Ishikawa (cell line): Measurements from ENCODE around the gene BTBD9.

Source experiments
- CEBPB ChIP-seq: IDR thresholded peaks from 2 replicates; pipeline ENCODE4 v1.6.1; 2012
- CREB1 ChIP-seq: IDR thresholded peaks from 2 replicates; pipeline ENCODE4 v1.6.1; 2012; ENCODE audit warnings: low read depth
- EGR1 ChIP-seq: IDR thresholded peaks from 2 replicates; pipeline ENCODE4 v1.6.1; 2012
- EP300 ChIP-seq: IDR thresholded peaks from 2 replicates; pipeline ENCODE4 v1.6.1; 2012; ENCODE audit warnings: borderline replicate concordance
- FOXM1 ChIP-seq: IDR thresholded peaks from 2 replicates; pipeline ENCODE4 v1.6.1; 2012; ENCODE audit warnings: low read depth, borderline replicate concordance
- MAX ChIP-seq: IDR thresholded peaks from 2 replicates; pipeline ENCODE4 v1.6.1; 2012
- NFIC ChIP-seq: IDR thresholded peaks from 2 replicates; pipeline ENCODE4 v1.6.1; 2012
- RAD21 ChIP-seq: IDR thresholded peaks from 2 replicates; pipeline ENCODE4 v1.6.1; 2012; ENCODE audit warnings: low read depth
- REST ChIP-seq: IDR thresholded peaks from 2 replicates; pipeline ENCODE4 v1.6.1; 2012; ENCODE audit warnings: low read depth, mild to moderate bottlenecking
- TAF1 ChIP-seq: IDR thresholded peaks from 2 replicates; pipeline ENCODE4 v1.6.1; 2012; ENCODE audit warnings: low read depth, mild to moderate bottlenecking
- TCF12 ChIP-seq: IDR thresholded peaks from 2 replicates; pipeline ENCODE4 v1.6.1; 2012; ENCODE audit warnings: low read depth
- TEAD4 ChIP-seq: IDR thresholded peaks from 2 replicates; pipeline ENCODE4 v1.6.1; 2012
- USF1 ChIP-seq: IDR thresholded peaks from 2 replicates; pipeline ENCODE4 v1.6.1; 2012
- YY1 ChIP-seq: IDR thresholded peaks from 2 replicates; pipeline ENCODE4 v1.6.1; 2012; ENCODE audit warnings: low read depth
- ZBTB7A ChIP-seq: IDR thresholded peaks from 2 replicates; pipeline ENCODE4 v1.6.1; 2012; ENCODE audit warnings: low read depth

The BTBD9 gene

GRCh38 chr6:38341496-38341895 is 298.2 kb downstream of the BTBD9 start:
- TF ChIP-seq EGR1 (no peak), FOXM1 (no peak), USF1 (no peak), CEBPB (no peak), ZBTB7A (no peak), NFIC (no peak), TAF1 (no peak), TCF12 (no peak), MAX (no peak), RAD21 (no peak), YY1 (no peak), EP300 (no peak), CREB1 (no peak), TEAD4 (no peak), REST (no peak)

- TF ChIP-seq EP300 = no peak
- TF ChIP-seq USF1 = no peak
- TF ChIP-seq NFIC = no peak
These were observed 299.8 kb downstream of the BTBD9 start for GRCh38 chr6:38339914-38340313.

- TF ChIP-seq FOXM1 (no peak), USF1 (no peak), NFIC (no peak), YY1 (no peak), REST (no peak), TEAD4 (no peak)
These were observed 301.8 kb downstream of the BTBD9 start for GRCh38 chr6:38337819-38338465.

- TF ChIP-seq USF1 (no peak), TAF1 (no peak), EP300 (no peak), RAD21 (no peak), TCF12 (no peak)
These were observed 302.8 kb downstream of the BTBD9 start for GRCh38 chr6:38336922-38337321.

GRCh38 chr6:38326837-38327236 is 312.9 kb downstream of the BTBD9 start:
- TF ChIP-seq TCF12 (no peak), YY1 (no peak), EP300 (no peak), MAX (no peak), TEAD4 (no peak), EGR1 (no peak), REST (no peak), CEBPB (no peak)
